OCI-LY1 (cell line): Measurements from ENCODE around the gene CHCHD6.

Experiments used
- EZH2 ChIP-seq: fragments of 200-600 bp; sonication (generic), shearing (Covaris generic); IDR thresholded peaks from 2 replicates; pipeline ENCODE4 v1.8.0; 2017; ENCODE audit warnings: borderline replicate concordance, mixed run types, mild to moderate bottlenecking, antibody characterized with exemption, low read length, moderate library complexity, mixed read lengths
- TF ChIP-seq, protein P1 (sequence below): fragments of 200-600 bp; sonication (generic), shearing (Covaris generic); IDR thresholded peaks from 2 replicates; pipeline ENCODE4 v1.5.1; 2017; ENCODE audit warnings: mild to moderate bottlenecking, antibody characterized with exemption, low read length, moderate library complexity, mixed read lengths

- TF ChIP-seq, protein P1, sequence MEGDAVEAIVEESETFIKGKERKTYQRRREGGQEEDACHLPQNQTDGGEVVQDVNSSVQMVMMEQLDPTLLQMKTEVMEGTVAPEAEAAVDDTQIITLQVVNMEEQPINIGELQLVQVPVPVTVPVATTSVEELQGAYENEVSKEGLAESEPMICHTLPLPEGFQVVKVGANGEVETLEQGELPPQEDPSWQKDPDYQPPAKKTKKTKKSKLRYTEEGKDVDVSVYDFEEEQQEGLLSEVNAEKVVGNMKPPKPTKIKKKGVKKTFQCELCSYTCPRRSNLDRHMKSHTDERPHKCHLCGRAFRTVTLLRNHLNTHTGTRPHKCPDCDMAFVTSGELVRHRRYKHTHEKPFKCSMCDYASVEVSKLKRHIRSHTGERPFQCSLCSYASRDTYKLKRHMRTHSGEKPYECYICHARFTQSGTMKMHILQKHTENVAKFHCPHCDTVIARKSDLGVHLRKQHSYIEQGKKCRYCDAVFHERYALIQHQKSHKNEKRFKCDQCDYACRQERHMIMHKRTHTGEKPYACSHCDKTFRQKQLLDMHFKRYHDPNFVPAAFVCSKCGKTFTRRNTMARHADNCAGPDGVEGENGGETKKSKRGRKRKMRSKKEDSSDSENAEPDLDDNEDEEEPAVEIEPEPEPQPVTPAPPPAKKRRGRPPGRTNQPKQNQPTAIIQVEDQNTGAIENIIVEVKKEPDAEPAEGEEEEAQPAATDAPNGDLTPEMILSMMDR, result no peak
- TF ChIP-seq EZH2, result no peak
Observed at GRCh38 chr3:126746395-126747177, 42.5 kb downstream of the CHCHD6 start.
